Measurements from ENCODE around the gene OR6X1. TPM values are rescaled to one million over a fixed set of nuclear protein-coding genes. Genes with fewer than 3 reads are reported as not detected.

The OR6X1 gene
- total RNA-seq = not detected
- not detected for polyA plus RNA-seq
- long read RNA-seq, donor 1 = 0 reads
- long read RNA-seq, donor 2 = 0 reads
- long read RNA-seq, donor 3 = 0 reads

- Histone ChIP-seq H3K9me3 (no peaks in the 10 kb centered on the region), H3K4me1 (ENCODE audit: insufficient read depth) (no peaks in the 10 kb centered on the region), H3K27ac (no peak within 1 kb of the TSS), H3K4me3 (no peak within 1 kb of the TSS), H3K36me3 (no peaks in the 10 kb centered on the region), H3K27me3 (no peaks in the 10 kb centered on the region)
- DNase-seq = no peak
- intact Hi-C loops (cut with DNase I) = no loop called here
- TF ChIP-seq CTCF (IDR thresholded peaks at IDR 0.05) = no peak
- TF ChIP-seq EP300 (IDR thresholded peaks at IDR 0.05) = no peak
- no peak for TF ChIP-seq POLR2A (IDR thresholded peaks at IDR 0.05)
- 94 to 95% (median 94%) methylated on average over 3 of the region's 3 CpGs for WGBS, 3 donors
These were observed at the start of gene OR6X1 for GRCh38 chr11:123754101-123754568. TSS of gene OR6X1 (minus strand) at chr11:123754518. CDS start at chr11:123754518, 0 bp downstream.

GRCh38 chr11:123801765-123802164 is 47.4 kb upstream of the OR6X1 start:
- 0 to 35% (median 32%) methylated on average over 1 of the region's 1 CpG for WGBS, 3 donors
- TF ChIP-seq POLR2A (IDR thresholded peaks at IDR 0.05) (no peak), CTCF (IDR thresholded peaks at IDR 0.05) (no peak), EP300 (IDR thresholded peaks at IDR 0.05) (no peak)
- Histone ChIP-seq H3K36me3 (no peaks in the 10 kb centered on the region), H3K9me3 (no peaks in the 10 kb centered on the region), H3K27me3 (no peaks in the 10 kb centered on the region), H3K4me1 (ENCODE audit: insufficient read depth) (no peaks in the 10 kb centered on the region), H3K27ac (no peak overlapping the region), H3K4me3 (no peak overlapping the region)
- intact Hi-C loops (cut with DNase I) = no loop called here
- no peak for DNase-seq

GRCh38 chr11:123800036-123800435 is 45.7 kb upstream of the OR6X1 start:
- intact Hi-C loops (cut with DNase I) = no loop called here
- no peaks in the 10 kb centered on the region for H3K27me3 ChIP-seq
- no peak overlapping the region for H3K4me3 ChIP-seq
- H3K9me3 ChIP-seq = no peaks in the 10 kb centered on the region
- no peak overlapping the region for H3K27ac ChIP-seq
- 35 to 74% (median 44%) methylated on average over 3 of the region's 3 CpGs for WGBS, 3 donors
- no peaks in the 10 kb centered on the region for H3K36me3 ChIP-seq
- TF ChIP-seq POLR2A (IDR thresholded peaks at IDR 0.05) (no peak), EP300 (IDR thresholded peaks at IDR 0.05) (no peak), CTCF (IDR thresholded peaks at IDR 0.05) (no peak)
- DNase-seq = no peak
- H3K4me1 ChIP-seq (ENCODE audit: insufficient read depth) = no peaks in the 10 kb centered on the region

- WGBS, 3 donors = 84 to 91% (median 87%) methylated on average over 4 of the region's 4 CpGs
- no peaks in the 10 kb centered on the region for H3K9me3 ChIP-seq
- H3K27ac ChIP-seq = no peak overlapping the region
- intact Hi-C loops (cut with DNase I) = no loop called here
- DNase-seq = no peak
- H3K4me3 ChIP-seq = no peak overlapping the region
- H3K36me3 ChIP-seq = no peaks in the 10 kb centered on the region
- no peak for TF ChIP-seq EP300 (IDR thresholded peaks at IDR 0.05)
- no peak for TF ChIP-seq CTCF (IDR thresholded peaks at IDR 0.05)
- no peak for TF ChIP-seq POLR2A (IDR thresholded peaks at IDR 0.05)
- H3K27me3 ChIP-seq = no peaks in the 10 kb centered on the region
- H3K4me1 ChIP-seq (ENCODE audit: insufficient read depth) = no peaks in the 10 kb centered on the region
These were observed 45.1 kb upstream of the OR6X1 start for GRCh38 chr11:123799438-123799837.
